Upper lobe of left lung (tissue), 4 donors: ENCODE measurements around the gene MAF.

ENCODE experiments used
- CTCF ChIP-seq, 6 experiments: fragments of 450-650 bp in 4 of 6; fragments of 200-600 bp in 2 of 6; sonication (generic) in 2 of 6; IDR thresholded peaks; one replicate each; pipeline ENCODE4 v1.5.1; 2016 to 2019; ENCODE audit warnings: antibody characterized with exemption in 6 of 6
- EP300 ChIP-seq, 4 donors: sonication (generic); formaldehyde crosslinking; IDR thresholded peaks; one replicate each; pipeline ENCODE4 v1.5.1; 2017; ENCODE audit warnings: antibody characterized with exemption in 4 of 4, control low read depth in 2 of 4
- POLR2A ChIP-seq, 4 donors: fragments of 450-650 bp; IDR thresholded peaks; one replicate each; pipeline ENCODE4 v1.5.1; 2016 to 2017; ENCODE audit warnings: antibody characterized with exemption in 4 of 4, mild to moderate bottlenecking in 2 of 4
- POLR2AphosphoS5 ChIP-seq, 2 donors: sonication (generic); formaldehyde crosslinking; IDR thresholded peaks; one replicate each; pipeline ENCODE4 v1.5.1; 2017; ENCODE audit warnings: antibody characterized with exemption in 2 of 2

- no peak for TF ChIP-seq EP300 (IDR thresholded peaks at IDR 0.05)
- no peak for TF ChIP-seq CTCF (IDR thresholded peaks at IDR 0.05)
- no peak for TF ChIP-seq POLR2A (IDR thresholded peaks at IDR 0.05)
- TF ChIP-seq POLR2AphosphoS5 (IDR thresholded peaks at IDR 0.05): no peak
Measured at GRCh38 chr16:79595931-79596450, 4.5 kb downstream of the MAF start.
